Measurements from ENCODE around the gene NFE2L2. TPM values are rescaled to one million over a fixed set of nuclear protein-coding genes. Genes with fewer than 3 reads are reported as not detected.
A peak's percentile ranks its signal among the peaks of the same experiment; 100 is the strongest.
"Not testable (repeated sequence)": the region's sequence is repeated elsewhere in the genome, so short reads cannot be mapped to it uniquely, and the experiment has no call there.

Gene NFE2L2
- polyA plus RNA-seq (2013), result 50.2 TPM

DNA sequence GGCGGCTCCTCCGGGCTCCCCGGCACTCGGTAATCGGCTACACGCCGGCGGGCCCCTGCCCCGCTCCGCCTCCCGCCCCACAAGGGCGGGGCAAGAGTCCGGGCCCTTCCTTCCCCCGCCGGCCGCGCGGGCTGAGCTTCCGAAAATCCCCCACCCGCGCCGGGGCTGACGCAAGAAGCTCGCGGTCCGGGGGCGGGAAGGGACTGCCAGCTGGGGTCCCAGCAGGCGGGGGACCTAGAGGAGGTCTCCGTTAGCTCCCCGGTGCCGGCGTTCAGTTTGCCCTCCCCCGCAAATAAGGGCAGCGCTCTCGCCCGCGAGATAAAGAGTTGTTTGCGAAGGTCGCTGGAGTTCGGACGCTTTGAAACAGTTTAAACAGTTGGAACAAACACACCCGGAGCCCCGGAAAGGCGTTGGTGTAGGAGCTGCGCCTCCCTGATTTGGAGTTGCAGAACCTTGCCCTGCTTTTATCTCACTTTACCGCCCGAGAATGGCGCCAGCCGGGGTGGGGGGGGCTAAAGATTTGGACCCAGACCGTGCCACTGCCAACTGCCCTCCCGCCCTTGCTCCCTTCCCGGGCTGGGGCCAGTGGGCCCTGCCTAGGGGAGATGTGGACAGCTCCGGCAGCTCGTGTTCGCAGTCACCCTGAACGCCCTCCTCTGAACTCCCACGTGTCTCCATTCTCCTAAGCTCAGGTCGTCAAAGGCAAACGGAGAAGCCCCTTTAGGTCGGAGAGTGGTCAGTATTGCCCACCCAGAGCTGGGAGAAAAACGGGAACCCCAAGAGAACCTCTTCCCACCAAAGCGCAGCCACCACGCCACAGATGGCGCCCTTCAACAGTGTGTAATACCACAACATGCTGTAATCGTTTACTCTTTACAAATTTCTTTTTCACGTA, at the start of gene NFE2L2:
NFE2L2 (minus strand) TSS at position 35 of the 895 bp plus-strand sequence. CDS start 151 bp downstream, outside the sequence.
- Histone ChIP-seq H3K27me3 (replicated peaks in 2 of 5; ENCODE audit: control insufficient read depth in 4 of 5, insufficient read depth in 5 of 5, low read length in 4 of 5) (no peaks in the 10 kb centered on the region), H3K27ac (ENCODE audit: insufficient read depth in 1 of 2, low read depth in 1 of 2, low read length in 2 of 2, poor library complexity in 1 of 2, severe bottlenecking in 2 of 2) (peak within 1 kb of the TSS; percentile 99 to 100), H3K4me3 (ENCODE audit: control insufficient read depth in 1 of 7, extremely low read depth in 1 of 7, insufficient read depth in 4 of 7, low read depth in 2 of 7, low read length in 6 of 7) (peak within 1 kb of the TSS; percentile 83 to 98 (median 90)), H3K36me3 (ENCODE audit: control insufficient read depth in 4 of 4, insufficient read depth in 4 of 4, low read length in 3 of 4) (no peaks in the 10 kb centered on the region), H3K4me1 (ENCODE audit: control extremely low read depth in 1 of 4, control insufficient read depth in 4 of 4, insufficient read depth in 4 of 4, low read length in 3 of 4) (peaks cover 29 to 58% (median 43%) of the 10 kb centered on the region in 4 experiments), H3K9me3 (ENCODE audit: control extremely low read depth in 1 of 5, control insufficient read depth in 4 of 5, insufficient read depth in 2 of 5, low read depth in 1 of 5, low read length in 4 of 5) (no peaks in the 10 kb centered on the region)
- 0% methylated on average over 46 of the region's 66 CpGs for WGBS (ENCODE audit: insufficient coverage)
- peak; percentile 92 to 96 (median 96) for DNase-seq
- ChIA-PET CTCF (interaction anchor here (0.7 to 9.0 kb wide), 26 partner anchors 8 to 488 kb away, joined by 3 to 89 read pairs (median 5); no protein-coding TSS in a partner anchor), POLR2A (interaction anchor here (0.6 to 2.7 kb wide), 8 partner anchors 9 to 55 kb away, joined by 3 to 31 read pairs (median 4); partner anchors contain the start of gene HNRNPA3)

DNA sequence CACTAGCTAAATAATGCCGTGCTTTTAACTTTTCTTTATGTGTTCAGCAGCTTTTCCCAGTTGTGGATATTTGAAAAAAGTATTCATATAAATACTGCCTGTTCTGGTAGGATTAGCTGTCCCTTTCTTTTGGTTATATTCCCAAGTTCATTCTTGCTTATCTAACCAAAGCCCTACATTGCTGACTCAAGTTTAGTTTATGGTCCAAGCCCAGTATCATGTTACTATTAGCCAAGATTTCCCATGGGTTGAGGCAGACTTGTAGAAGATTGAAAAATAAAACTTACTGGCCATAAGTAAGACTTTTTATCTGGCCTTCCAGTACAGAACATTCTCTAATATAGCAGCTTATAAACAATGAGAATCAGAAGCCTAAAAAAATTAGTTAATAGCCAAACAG, 49.7 kb upstream of the NFE2L2 start:
- Histone ChIP-seq H3K36me3 (ENCODE audit: control insufficient read depth in 4 of 4, insufficient read depth in 4 of 4, low read length in 3 of 4) (peaks cover 0 to 2% (median 0%) of the 10 kb centered on the region in 4 experiments), H3K9me3 (ENCODE audit: control extremely low read depth in 1 of 5, control insufficient read depth in 4 of 5, insufficient read depth in 2 of 5, low read depth in 1 of 5, low read length in 4 of 5) (no peaks in the 10 kb centered on the region), H3K27ac (ENCODE audit: insufficient read depth in 1 of 2, low read depth in 1 of 2, low read length in 2 of 2, poor library complexity in 1 of 2, severe bottlenecking in 2 of 2) (no peak overlapping the region), H3K4me1 (ENCODE audit: control extremely low read depth in 1 of 4, control insufficient read depth in 4 of 4, insufficient read depth in 4 of 4, low read length in 3 of 4) (peaks cover 0 to 14% (median 9%) of the 10 kb centered on the region in 4 experiments), H3K27me3 (replicated peaks in 2 of 5; ENCODE audit: control insufficient read depth in 4 of 5, insufficient read depth in 5 of 5, low read length in 4 of 5) (no peaks in the 10 kb centered on the region), H3K4me3 (ENCODE audit: control insufficient read depth in 1 of 7, extremely low read depth in 1 of 7, insufficient read depth in 4 of 7, low read depth in 2 of 7, low read length in 6 of 7) (no peak overlapping the region)
- no peak for DNase-seq
- ChIA-PET CTCF (interaction anchor here (0.7 to 2.8 kb wide), 5 partner anchors 18 to 160 kb away, joined by 3 to 10 read pairs (median 5); partner anchors contain the start of gene NFE2L2), POLR2A (no interaction called here)
- no CpG with 5 or more reads among the region's 1 CpG for WGBS (ENCODE audit: insufficient coverage)

DNA sequence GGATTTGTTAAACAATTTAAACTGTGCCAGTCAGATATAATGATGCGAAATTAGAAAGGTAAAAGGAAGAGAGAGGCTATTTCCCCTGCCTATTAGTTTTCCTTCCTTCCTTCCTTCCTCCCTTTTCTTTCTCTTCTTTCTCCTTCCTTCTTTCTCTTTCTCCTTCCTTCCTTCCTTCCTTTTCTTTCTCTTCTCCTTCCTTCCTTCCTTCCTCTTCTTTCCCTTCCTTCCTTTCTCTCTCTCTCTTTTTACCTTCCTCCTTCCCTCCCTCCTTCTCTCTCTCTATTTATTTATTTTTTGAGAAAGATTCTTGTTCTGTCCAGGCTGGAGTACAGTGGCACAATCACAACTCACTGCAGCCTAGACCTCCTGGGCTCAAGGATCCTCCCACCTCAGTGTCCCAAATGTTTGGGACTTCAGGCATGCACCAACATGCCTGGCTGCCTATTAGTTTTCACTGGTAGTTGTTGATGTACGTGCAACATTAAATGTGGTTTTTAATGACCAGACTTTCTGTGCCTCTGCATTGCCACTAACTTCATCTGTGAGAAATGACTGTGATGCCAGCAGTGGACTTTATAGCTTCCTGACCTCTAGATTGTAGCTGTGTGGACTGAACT, 48.7 kb upstream of the NFE2L2 start:
- Histone ChIP-seq H3K9me3 (ENCODE audit: control extremely low read depth in 1 of 5, control insufficient read depth in 4 of 5, insufficient read depth in 2 of 5, low read depth in 1 of 5, low read length in 4 of 5) (no peaks in the 10 kb centered on the region), H3K27ac (ENCODE audit: insufficient read depth in 1 of 2, low read depth in 1 of 2, low read length in 2 of 2, poor library complexity in 1 of 2, severe bottlenecking in 2 of 2) (no peak overlapping the region), H3K36me3 (ENCODE audit: control insufficient read depth in 4 of 4, insufficient read depth in 4 of 4, low read length in 3 of 4) (peaks cover 0 to 2% (median 0%) of the 10 kb centered on the region in 4 experiments), H3K27me3 (replicated peaks in 2 of 5; ENCODE audit: control insufficient read depth in 4 of 5, insufficient read depth in 5 of 5, low read length in 4 of 5) (no peaks in the 10 kb centered on the region), H3K4me3 (ENCODE audit: control insufficient read depth in 1 of 7, extremely low read depth in 1 of 7, insufficient read depth in 4 of 7, low read depth in 2 of 7, low read length in 6 of 7) (no peak overlapping the region), H3K4me1 (ENCODE audit: control extremely low read depth in 1 of 4, control insufficient read depth in 4 of 4, insufficient read depth in 4 of 4, low read length in 3 of 4) (peaks cover 0 to 15% (median 10%) of the 10 kb centered on the region in 4 experiments)
- ChIA-PET CTCF (interaction anchor here (1.0 to 2.8 kb wide), 4 partner anchors 9 to 148 kb away, joined by 3 to 10 read pairs (median 7); no protein-coding TSS in a partner anchor), POLR2A (no interaction called here)
- no peak for DNase-seq
- 100% methylated on average over 2 of the region's 2 CpGs for WGBS (ENCODE audit: insufficient coverage)

DNA sequence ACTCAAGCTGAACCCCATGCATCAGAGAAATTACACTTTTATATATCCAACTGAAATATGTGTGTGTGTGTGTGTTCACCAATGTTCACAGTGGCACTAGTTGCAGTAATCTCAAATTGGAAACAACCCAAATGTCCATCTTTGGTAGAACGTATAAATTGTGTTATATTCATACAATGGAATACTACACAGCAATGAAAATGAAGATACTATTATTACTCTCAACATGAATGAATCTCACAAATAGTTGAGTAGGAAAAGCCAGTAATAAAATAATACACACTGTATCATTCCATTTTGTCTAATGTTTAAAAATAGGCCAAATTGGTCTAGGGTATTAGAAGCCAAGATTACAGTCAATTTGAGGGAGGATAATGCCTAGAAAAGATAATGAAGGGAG, 48.0 kb upstream of the NFE2L2 start:
- peaks cover 0 to 15% (median 10%) of the 10 kb centered on the region in 4 experiments for H3K4me1 ChIP-seq (ENCODE audit: control extremely low read depth in 1 of 4, control insufficient read depth in 4 of 4, insufficient read depth in 4 of 4, low read length in 3 of 4)
- peaks cover 0 to 2% (median 0%) of the 10 kb centered on the region in 4 experiments for H3K36me3 ChIP-seq (ENCODE audit: control insufficient read depth in 4 of 4, insufficient read depth in 4 of 4, low read length in 3 of 4)
- no peaks in the 10 kb centered on the region for H3K27me3 ChIP-seq (replicated peaks in 2 of 5; ENCODE audit: control insufficient read depth in 4 of 5, insufficient read depth in 5 of 5, low read length in 4 of 5)
- H3K4me3 ChIP-seq (ENCODE audit: control insufficient read depth in 1 of 7, extremely low read depth in 1 of 7, insufficient read depth in 4 of 7, low read depth in 2 of 7, low read length in 6 of 7), result no peak overlapping the region
- ChIA-PET POLR2A (no interaction called here), CTCF (interaction anchor here (1.0 to 2.8 kb wide), 4 partner anchors 8 to 147 kb away, joined by 3 to 10 read pairs (median 7); no protein-coding TSS in a partner anchor)
- no CpG with 5 or more reads among the region's 1 CpG for WGBS (ENCODE audit: insufficient coverage)
- no peaks in the 10 kb centered on the region for H3K9me3 ChIP-seq (ENCODE audit: control extremely low read depth in 1 of 5, control insufficient read depth in 4 of 5, insufficient read depth in 2 of 5, low read depth in 1 of 5, low read length in 4 of 5)
- no peak for DNase-seq
- no peak overlapping the region for H3K27ac ChIP-seq (ENCODE audit: insufficient read depth in 1 of 2, low read depth in 1 of 2, low read length in 2 of 2, poor library complexity in 1 of 2, severe bottlenecking in 2 of 2)

DNA sequence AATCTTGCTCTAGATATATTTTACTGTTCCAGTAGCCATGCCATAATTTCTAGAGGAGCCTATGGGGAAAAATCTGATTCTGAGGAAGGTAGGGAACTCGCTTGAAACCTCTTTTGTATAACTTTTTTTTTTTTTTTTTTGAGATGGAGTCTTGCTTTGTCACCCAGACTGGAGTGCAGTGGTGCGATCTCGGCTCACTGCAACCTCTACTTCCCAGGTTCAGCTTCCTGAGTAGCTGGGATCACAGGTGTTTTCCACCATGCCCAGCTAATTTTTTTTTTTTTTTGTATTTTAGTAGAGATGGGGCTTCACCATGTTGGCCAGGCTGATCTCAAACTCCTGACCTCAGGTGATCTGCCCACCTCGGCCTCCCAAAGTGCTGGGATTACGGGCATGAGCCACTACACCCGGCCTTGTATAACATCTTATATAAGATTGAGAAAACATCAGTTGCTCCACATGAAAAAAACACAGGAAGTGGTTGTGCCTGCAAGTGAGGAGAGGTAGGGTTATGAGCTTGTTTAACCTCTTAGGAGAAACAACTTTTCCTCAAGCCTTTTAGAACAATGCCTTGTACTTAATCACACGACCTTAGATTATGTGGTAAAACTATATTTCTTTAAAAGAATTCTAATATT, 45.3 kb upstream of the NFE2L2 start:
- no CpG with 5 or more reads among the region's 7 CpGs for WGBS (ENCODE audit: insufficient coverage)
- not testable (repeated sequence) for H3K27ac ChIP-seq (ENCODE audit: insufficient read depth in 1 of 2, low read depth in 1 of 2, low read length in 2 of 2, poor library complexity in 1 of 2, severe bottlenecking in 2 of 2); H3K36me3 ChIP-seq (ENCODE audit: control insufficient read depth in 4 of 4, insufficient read depth in 4 of 4, low read length in 3 of 4); H3K4me3 ChIP-seq (ENCODE audit: control insufficient read depth in 1 of 7, extremely low read depth in 1 of 7, insufficient read depth in 4 of 7, low read depth in 2 of 7, low read length in 6 of 7); H3K9me3 ChIP-seq (ENCODE audit: control extremely low read depth in 1 of 5, control insufficient read depth in 4 of 5, insufficient read depth in 2 of 5, low read depth in 1 of 5, low read length in 4 of 5); H3K27me3 ChIP-seq (replicated peaks in 2 of 5; ENCODE audit: control insufficient read depth in 4 of 5, insufficient read depth in 5 of 5, low read length in 4 of 5)
- POLR2A ChIA-PET, result interaction anchor here (0.8 kb wide), 1 partner anchor 29 kb away, joined by 3 read pairs; no protein-coding TSS in a partner anchor
- CTCF ChIA-PET, result interaction anchor here (1.0 to 3.1 kb wide), 2 partner anchors 14 to 24 kb away, joined by 3 to 11 read pairs; no protein-coding TSS in a partner anchor
- peaks cover 0 to 15% (median 10%) of the 10 kb centered on the region in 4 experiments for H3K4me1 ChIP-seq (ENCODE audit: control extremely low read depth in 1 of 4, control insufficient read depth in 4 of 4, insufficient read depth in 4 of 4, low read length in 3 of 4)
- DNase-seq, result peak in 2 of 3 donors; percentile 32 to 41

DNA sequence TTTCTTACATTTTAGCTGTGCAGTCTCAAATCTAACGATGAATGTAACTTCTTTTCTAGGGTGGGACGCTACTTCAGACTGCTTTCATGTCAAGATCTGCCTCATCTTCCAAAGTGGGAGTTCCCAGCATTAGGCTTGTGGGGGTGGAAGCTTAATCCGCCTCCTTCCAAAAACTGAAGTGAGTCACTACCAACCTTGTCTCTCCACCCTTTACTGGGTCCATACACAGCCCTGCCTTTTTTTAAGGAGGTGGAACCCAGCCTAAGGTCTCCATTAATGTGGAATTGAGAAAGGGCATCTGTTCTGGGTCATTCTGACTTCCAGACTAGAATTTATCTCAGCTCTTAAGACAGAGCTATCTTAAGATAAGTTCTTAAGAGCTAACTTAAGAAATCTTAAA, 42.0 kb upstream of the NFE2L2 start:
- POLR2A ChIA-PET, result no interaction called here
- H3K36me3 ChIP-seq (ENCODE audit: control insufficient read depth in 4 of 4, insufficient read depth in 4 of 4, low read length in 3 of 4), result peaks cover 0 to 10% (median 4%) of the 10 kb centered on the region in 4 experiments
- no peak overlapping the region for H3K27ac ChIP-seq (ENCODE audit: insufficient read depth in 1 of 2, low read depth in 1 of 2, low read length in 2 of 2, poor library complexity in 1 of 2, severe bottlenecking in 2 of 2)
- no peaks in the 10 kb centered on the region for H3K9me3 ChIP-seq (ENCODE audit: control extremely low read depth in 1 of 5, control insufficient read depth in 4 of 5, insufficient read depth in 2 of 5, low read depth in 1 of 5, low read length in 4 of 5)
- H3K4me3 ChIP-seq (ENCODE audit: control insufficient read depth in 1 of 7, extremely low read depth in 1 of 7, insufficient read depth in 4 of 7, low read depth in 2 of 7, low read length in 6 of 7), result no peak overlapping the region
- CTCF ChIA-PET, result interaction anchor here (1.0 to 3.1 kb wide), 9 partner anchors 8 to 108 kb away, joined by 3 to 11 read pairs (median 3); no protein-coding TSS in a partner anchor
- H3K4me1 ChIP-seq (ENCODE audit: control extremely low read depth in 1 of 4, control insufficient read depth in 4 of 4, insufficient read depth in 4 of 4, low read length in 3 of 4), result peaks cover 0 to 15% (median 10%) of the 10 kb centered on the region in 4 experiments
- no peaks in the 10 kb centered on the region for H3K27me3 ChIP-seq (replicated peaks in 2 of 5; ENCODE audit: control insufficient read depth in 4 of 5, insufficient read depth in 5 of 5, low read length in 4 of 5)
- WGBS (ENCODE audit: insufficient coverage), result 100% methylated on average over 1 of the region's 3 CpGs
- no peak for DNase-seq
